NCI-H748 treated with DMSO at 0.1 percent for 48 hours (cell line): ENCODE results near the gene MRPL11.
A peak's percentile ranks its signal among the peaks of the same experiment; 100 is the strongest.
"Not testable (repeated sequence)": the region's sequence is repeated elsewhere in the genome, so short reads cannot be mapped to it uniquely, and the experiment has no call there.

Experiments
- DNase-seq: peaks from one replicate; lab custom pipeline; 2025; lab: John Stamatoyannopoulos, UW

MRPL11 gene

DNA sequence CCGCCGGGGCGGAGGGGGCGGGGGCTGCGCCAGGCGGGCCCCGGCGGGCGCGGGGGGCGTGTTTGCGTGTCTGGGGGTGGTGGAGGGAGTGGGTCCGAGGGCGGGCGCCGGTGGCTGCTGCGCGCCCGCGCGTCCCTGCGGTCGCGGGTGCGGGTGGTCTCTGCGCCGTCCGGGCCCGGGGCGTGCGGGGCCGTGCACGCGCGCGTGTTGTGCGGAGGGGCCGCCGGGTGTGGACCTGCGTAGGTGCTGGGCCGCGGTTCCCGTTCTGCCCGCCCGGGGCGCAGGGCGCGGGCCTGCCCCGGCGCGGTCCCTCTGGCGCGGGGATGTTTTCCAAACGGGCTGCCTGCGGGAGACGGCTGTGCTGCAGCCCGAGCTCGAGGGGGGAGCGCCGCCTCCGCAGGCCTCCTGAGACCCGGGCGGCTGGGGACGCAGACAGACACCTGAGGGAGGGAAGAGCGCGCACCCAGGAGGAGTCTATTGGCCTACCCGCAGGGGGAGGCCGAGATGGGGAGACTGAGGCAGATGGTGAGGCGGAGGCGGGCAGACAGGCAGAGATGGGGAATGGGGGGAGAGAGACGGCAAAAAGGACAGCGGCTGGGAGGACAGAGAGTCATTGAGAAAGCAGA lies 28.5 kb upstream of the MRPL11 start:
- DNase-seq = no peak

DNA sequence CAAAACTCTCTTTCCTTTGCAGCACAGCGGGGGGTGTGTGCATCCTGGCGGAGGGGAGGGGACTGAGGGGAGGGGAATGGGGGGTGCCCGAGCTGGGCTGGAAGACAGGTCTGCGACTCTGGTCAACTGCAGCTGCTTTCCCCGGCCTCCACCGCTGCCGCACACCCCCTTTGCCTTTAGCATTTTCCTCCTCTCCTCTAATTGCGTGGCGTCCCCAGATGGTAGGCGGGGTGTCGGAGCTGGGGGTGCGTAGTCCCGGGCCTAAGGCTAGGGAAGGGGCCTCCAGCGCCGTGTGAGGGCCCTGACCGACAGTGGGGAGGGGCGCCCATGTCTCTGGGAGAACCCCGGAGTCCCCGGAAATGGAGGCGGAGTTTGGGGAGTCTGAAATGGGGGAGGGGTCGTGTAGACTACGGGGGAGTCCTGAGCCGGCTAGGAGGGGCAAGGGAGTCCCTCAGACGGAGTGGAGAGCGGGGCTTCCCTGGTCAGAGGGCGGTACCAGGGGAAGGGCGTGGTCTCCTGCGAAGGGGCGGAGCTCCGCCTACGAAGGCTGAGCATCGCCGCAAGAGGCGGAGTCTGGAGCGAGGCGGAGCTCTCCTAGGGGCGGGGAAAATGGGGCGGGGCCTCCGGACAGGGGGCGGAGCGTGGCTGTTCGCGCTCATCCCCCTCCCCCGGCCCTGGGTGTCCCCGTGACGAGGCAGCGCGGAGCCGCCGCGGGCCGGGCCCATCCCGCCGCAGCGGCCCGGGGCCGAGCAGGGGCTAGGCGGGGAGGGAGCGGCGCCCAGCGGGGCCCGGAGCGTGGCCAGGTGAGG lies 27.8 kb upstream of the MRPL11 start, which contains the start of gene PELI3:
TSS of gene PELI3 (plus strand) at position 681 of the 809 bp plus-strand sequence. CDS start 1,224 bp downstream, outside the sequence.
- DNase-seq = peak; percentile 90

DNA sequence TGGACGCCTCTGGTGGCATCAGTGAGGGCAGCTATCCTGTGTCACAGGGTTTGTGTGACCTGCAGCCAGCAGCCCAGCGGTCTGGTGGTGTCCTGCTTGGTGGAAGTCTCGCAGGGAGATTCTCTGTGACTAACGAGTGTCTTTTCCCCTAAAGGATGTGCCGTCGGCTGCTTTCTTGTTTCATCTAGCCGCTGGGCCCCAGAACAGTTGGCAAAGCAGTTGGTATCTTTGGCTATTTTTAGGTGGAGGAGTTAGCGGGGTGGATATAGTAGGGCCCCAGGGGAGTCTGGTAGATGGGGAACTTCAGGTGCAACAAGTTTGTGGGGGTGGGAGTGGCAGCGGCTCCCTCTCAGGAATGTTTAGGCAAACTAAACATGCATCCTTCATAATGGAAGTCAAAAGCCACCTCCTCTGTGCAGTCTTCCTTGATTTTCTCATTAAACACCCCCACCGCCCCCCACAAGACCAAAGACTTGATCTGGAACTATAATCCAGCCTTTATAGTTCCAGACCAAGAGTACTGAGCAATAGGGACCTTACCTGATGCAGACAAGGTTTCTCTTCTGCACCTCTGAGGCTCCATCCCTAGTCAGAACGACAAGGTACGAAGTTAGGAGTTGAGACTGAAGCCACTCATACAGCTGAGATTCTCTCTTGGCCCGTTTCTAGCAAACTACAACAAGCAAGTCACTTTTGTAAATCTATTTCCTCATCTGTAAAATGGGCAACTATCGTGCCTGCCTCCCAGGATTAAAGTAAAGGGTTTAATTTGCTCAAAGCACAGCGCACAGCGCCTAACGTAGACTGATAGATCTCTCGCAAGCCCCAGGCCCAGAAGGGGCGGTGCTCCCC lies 27.0 kb upstream of the MRPL11 start:
- no peak for DNase-seq

DNA sequence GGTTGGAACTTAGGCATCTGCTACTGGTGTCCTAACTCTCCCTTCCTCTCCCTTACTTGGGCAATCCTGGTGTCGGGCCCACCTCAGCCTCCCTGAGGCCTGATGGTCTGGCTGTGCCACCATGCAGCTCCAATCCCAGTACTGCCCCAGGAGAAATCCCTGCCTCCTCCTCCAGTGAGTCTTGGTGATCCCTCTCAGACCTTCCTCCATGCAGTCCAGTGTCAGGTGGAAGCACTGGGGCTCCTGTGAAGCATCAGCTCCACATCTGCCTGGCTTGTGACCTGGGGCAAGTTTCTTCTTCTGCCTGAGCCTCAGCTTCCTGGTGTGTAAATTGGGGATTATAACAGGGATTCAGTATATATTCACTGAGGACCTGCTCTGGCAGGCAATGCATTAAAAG lies 26.3 kb upstream of the MRPL11 start:
- DNase-seq = no peak

- not testable (repeated sequence) for DNase-seq
Measured at GRCh38 chr11:66464116-66464515, 25.5 kb upstream of the MRPL11 start.

GRCh38 chr11:66462911-66463310 lies 24.3 kb upstream of the MRPL11 start:
- DNase-seq = no peak

- no peak for DNase-seq
Measured at GRCh38 chr11:66462010-66462409, 23.4 kb upstream of the MRPL11 start.

GRCh38 chr11:66459138-66459778 lies 20.6 kb upstream of the MRPL11 start:
- DNase-seq = no peak

DNA sequence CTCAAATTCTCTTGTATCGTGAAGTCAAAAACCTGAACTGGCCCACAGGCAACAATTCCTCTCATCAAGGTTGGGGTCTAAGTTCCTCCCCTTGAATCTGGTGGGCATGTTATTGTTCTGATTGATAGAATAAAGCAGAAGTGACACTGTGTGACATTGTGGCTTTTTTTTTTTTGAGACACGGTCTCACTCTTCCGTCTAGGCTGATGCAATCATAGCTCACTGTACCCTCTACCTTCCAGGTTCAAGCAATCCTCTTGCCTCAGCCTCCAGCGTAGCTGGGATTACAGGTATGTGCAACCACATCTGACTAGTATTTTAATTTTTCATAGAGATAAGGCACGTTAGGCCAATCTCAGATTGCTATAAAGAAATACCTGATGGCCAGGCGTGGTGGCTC lies 19.2 kb upstream of the MRPL11 start:
- DNase-seq = no peak

DNA sequence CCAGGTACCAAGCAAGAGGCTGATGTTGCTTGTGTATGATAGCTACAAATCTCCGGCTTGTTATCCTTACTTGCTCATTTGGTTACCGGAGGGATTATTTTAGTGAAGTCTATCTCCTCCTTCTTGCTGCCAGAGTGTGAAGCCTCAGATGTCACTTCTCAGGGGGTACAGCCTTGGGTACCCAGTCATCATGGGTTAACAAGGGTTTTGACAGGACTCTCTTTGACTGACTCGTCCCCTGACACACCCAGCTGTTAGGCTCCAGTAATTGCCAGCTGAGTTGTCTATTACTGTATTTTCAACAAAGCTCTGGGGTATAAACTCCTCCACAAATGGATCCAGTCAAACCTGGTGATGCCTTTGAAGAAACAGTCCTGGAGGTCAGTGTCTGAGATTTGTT lies 16.2 kb upstream of the MRPL11 start:
- no peak for DNase-seq

GRCh38 chr11:66454247-66454646 lies 15.6 kb upstream of the MRPL11 start:
- DNase-seq = no peak

DNA sequence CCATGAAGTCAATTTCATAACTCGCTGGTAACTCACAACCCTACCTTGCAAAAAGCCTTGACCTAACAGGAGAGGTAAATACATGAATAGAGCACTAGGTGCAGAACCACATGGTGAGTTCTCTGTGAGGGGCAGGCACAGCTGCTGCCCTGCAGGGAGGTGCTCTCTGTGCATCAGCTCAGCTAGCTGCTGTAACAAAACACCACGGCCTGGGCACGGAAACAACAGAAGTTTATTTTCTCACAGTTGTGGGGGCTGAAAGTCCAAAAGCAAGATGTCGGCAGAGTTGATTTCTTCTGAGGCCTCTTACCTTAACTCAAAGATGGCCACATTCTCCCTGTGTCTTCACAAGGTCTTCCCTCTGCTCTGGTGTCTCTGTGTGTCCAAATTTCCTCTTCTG lies 13.0 kb upstream of the MRPL11 start:
- DNase-seq = no peak

DNA sequence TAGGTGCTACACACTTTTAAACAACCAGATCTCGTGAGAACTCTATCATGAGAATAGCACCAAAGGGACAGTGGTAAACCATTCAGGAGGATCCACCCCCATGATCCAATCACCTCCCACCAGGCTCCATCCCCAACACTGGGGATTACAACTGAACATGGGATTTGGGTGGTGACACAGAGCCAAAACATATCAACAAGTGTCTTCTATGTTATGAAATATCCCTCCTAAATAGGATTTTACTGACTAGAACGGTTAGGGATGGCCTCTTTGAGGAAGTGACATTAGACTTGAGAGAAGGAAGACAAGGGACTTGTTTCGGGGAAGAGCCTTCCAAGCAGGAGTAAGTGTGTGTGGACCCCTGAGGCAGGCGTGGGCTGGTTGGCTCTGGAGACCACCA lies 11.9 kb upstream of the MRPL11 start:
- no peak for DNase-seq

GRCh38 chr11:66448523-66448922 lies 9.9 kb upstream of the MRPL11 start:
- no peak for DNase-seq

- no peak for DNase-seq
Measured at GRCh38 chr11:66447012-66447411, 8.4 kb upstream of the MRPL11 start.

DNA sequence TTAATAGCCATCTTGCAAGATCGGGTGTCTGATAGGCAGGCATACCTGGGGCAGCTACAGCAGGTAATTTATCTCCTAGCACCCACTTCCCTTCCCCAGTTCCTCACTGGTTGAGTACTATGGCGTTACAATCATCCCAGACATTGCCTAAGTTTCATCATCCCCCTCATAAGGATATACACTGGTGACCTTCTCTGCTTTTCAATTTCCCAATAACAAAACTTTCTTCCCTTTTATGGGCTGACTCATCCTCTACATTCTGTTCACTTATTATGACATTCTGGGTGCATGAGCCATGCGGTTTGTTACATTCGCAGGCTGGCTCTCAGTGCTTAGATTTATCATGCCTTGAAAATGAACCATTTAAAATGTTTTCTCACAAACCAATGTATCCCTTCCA lies 5.0 kb upstream of the MRPL11 start:
- DNase-seq = no peak

DNA sequence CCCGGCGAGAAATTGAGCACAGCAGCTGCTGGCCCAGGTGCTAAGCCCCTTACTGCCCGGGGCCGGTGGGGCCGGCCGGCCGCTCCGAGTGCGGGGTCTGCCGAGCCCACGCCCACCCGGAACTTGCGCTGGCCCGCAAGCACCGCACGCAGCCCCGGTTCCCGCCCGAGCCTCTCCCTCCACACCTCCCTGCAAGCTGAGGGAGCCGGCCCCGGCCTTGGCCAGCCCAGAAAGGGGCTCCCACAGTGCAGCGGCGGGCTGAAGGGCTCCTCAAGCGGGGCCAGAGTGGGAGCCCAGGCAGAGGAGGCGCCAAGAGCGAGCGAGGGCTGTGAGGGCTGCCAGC lies 2.3 kb upstream of the MRPL11 start:
- DNase-seq = not testable (repeated sequence)

GRCh38 chr11:66440101-66440939 lies 1.7 kb upstream of the MRPL11 start:
- not testable (repeated sequence) for DNase-seq

DNA sequence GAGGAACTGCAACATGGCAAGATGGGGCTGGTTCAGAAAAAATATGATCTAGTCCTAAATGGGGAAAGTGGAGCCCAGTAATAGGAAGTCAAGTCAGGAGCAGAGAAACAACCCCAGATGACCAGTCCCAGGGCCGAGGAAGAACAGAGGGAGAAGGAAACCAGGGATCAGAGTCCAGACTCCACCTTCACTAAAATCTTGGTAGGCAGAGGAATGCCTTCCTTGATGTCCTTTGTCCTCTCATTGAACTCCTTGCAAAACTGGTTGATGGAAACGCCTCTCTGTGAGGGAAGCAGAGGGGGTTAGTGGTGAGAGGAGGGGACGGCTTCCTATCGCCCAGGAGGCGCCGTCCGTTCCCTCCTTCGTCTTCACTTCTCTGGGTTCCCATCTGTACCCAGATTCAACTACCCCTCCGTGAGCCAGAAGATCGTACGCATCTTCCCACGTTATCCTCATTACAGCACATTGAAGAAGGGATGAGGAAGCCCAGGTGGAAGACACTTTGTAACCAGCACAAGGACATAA lies 607 bp downstream of the MRPL11 start:
- DNase-seq = no peak

GRCh38 chr11:66432597-66432996 lies 6.1 kb downstream of the MRPL11 start:
- DNase-seq = no peak

GRCh38 chr11:66431871-66432329 lies 6.7 kb downstream of the MRPL11 start:
- not testable (repeated sequence) for DNase-seq
